Duodenal mucosa (tissue), 2 donors: ENCODE results near the gene TPPP.

Source experiments
- H3K27ac ChIP-seq: one replicate; pipeline ENCODE4 v1.7.0; 2013; ENCODE audit warnings: low read depth, low read length
- H3K27me3 ChIP-seq, 2 donors: one replicate each; pipeline ENCODE4 v1.7.0; 2013; ENCODE audit warnings: low read length in 2 of 2, control low read depth in 1 of 2; ENCODE audit not compliant: insufficient read depth in 2 of 2, control insufficient read depth in 1 of 2
- H3K36me3 ChIP-seq, 2 donors: one replicate each; pipeline ENCODE4 v1.7.0; 2013; ENCODE audit warnings: low read length in 2 of 2, control low read depth in 1 of 2; ENCODE audit not compliant: insufficient read depth in 2 of 2, control insufficient read depth in 1 of 2
- H3K4me1 ChIP-seq, 2 donors: one replicate each; pipeline ENCODE4 v1.7.0; 2013; ENCODE audit warnings: low read length in 2 of 2, control low read depth in 1 of 2; ENCODE audit not compliant: insufficient read depth in 2 of 2, control insufficient read depth in 1 of 2
- H3K4me3 ChIP-seq, 2 donors: one replicate each; pipeline ENCODE4 v1.7.0; 2013; ENCODE audit warnings: low read length in 2 of 2, low read depth in 1 of 2
- H3K9ac ChIP-seq, 2 donors: one replicate each; pipeline ENCODE4 v1.7.0; 2013; ENCODE audit warnings: low read length in 2 of 2, low read depth in 1 of 2
- H3K9me3 ChIP-seq, 2 donors: one replicate each; pipeline ENCODE4 v1.7.0; 2013; ENCODE audit warnings: low read length in 2 of 2, control low read depth in 1 of 2; ENCODE audit not compliant: control insufficient read depth in 1 of 2

TPPP gene

GRCh38 chr5:677131-678101, 15.7 kb downstream of the TPPP start:
- H3K27ac ChIP-seq, result no peak overlapping the region
- H3K9me3 ChIP-seq, result no peaks in the 10 kb centered on the region
- no peak overlapping the region for H3K4me3 ChIP-seq
- H3K36me3 ChIP-seq, result peaks cover 0 to 5% of the 10 kb centered on the region in 2 donors
- H3K4me1 ChIP-seq, result peaks cover 14 to 22% of the 10 kb centered on the region in 2 donors
- no peak overlapping the region for H3K9ac ChIP-seq
- H3K27me3 ChIP-seq, result no peaks in the 10 kb centered on the region

- Histone ChIP-seq H3K36me3 (peaks cover 0 to 5% of the 10 kb centered on the region in 2 donors), H3K27ac (no peak overlapping the region), H3K4me3 (no peak overlapping the region), H3K4me1 (peaks cover 21 to 29% of the 10 kb centered on the region in 2 donors), H3K27me3 (no peaks in the 10 kb centered on the region), H3K9me3 (no peaks in the 10 kb centered on the region), H3K9ac (no peak overlapping the region)
Observed at GRCh38 chr5:676699-677076, 16.5 kb downstream of the TPPP start.

- H3K4me3 ChIP-seq, result no peak overlapping the region
- no peaks in the 10 kb centered on the region for H3K9me3 ChIP-seq
- H3K36me3 ChIP-seq, result peaks cover 0 to 5% of the 10 kb centered on the region in 2 donors
- no peak overlapping the region for H3K9ac ChIP-seq
- peaks cover 24 to 34% of the 10 kb centered on the region in 2 donors for H3K4me1 ChIP-seq
- no peaks in the 10 kb centered on the region for H3K27me3 ChIP-seq
- no peak overlapping the region for H3K27ac ChIP-seq
Observed at GRCh38 chr5:675871-676698, 17.1 kb downstream of the TPPP start.

- peaks cover 24 to 34% of the 10 kb centered on the region in 2 donors for H3K4me1 ChIP-seq
- no peak overlapping the region for H3K4me3 ChIP-seq
- H3K27me3 ChIP-seq, result no peaks in the 10 kb centered on the region
- no peak overlapping the region for H3K27ac ChIP-seq
- no peaks in the 10 kb centered on the region for H3K9me3 ChIP-seq
- H3K9ac ChIP-seq, result no peak overlapping the region
- peaks cover 0 to 5% of the 10 kb centered on the region in 2 donors for H3K36me3 ChIP-seq
Observed at GRCh38 chr5:675111-675870, 17.9 kb downstream of the TPPP start.

- no peaks in the 10 kb centered on the region for H3K27me3 ChIP-seq
- no peaks in the 10 kb centered on the region for H3K9me3 ChIP-seq
- no peak overlapping the region for H3K27ac ChIP-seq
- peaks cover 0 to 5% of the 10 kb centered on the region in 2 donors for H3K36me3 ChIP-seq
- peaks cover 24 to 34% of the 10 kb centered on the region in 2 donors for H3K4me1 ChIP-seq
- H3K4me3 ChIP-seq, result no peak overlapping the region
- no peak overlapping the region for H3K9ac ChIP-seq
Observed at GRCh38 chr5:674630-675011, 18.5 kb downstream of the TPPP start.

- Histone ChIP-seq H3K27ac (no peak overlapping the region), H3K4me1 (peaks cover 24 to 39% of the 10 kb centered on the region in 2 donors), H3K27me3 (no peaks in the 10 kb centered on the region), H3K9me3 (no peaks in the 10 kb centered on the region), H3K9ac (no peak overlapping the region), H3K36me3 (peaks cover 0 to 5% of the 10 kb centered on the region in 2 donors), H3K4me3 (no peak overlapping the region)
Observed at GRCh38 chr5:673831-674629, 19.1 kb downstream of the TPPP start.

- Histone ChIP-seq H3K9ac (peak overlapping the region; percentile 41 to 49), H3K9me3 (no peaks in the 10 kb centered on the region), H3K4me3 (peak overlapping the region; percentile 34 to 51), H3K36me3 (peaks cover 3 to 5% of the 10 kb centered on the region in 2 donors), H3K27ac (no peak overlapping the region), H3K27me3 (no peaks in the 10 kb centered on the region), H3K4me1 (peaks cover 24 to 39% of the 10 kb centered on the region in 2 donors)
Observed at GRCh38 chr5:673161-673830, 19.9 kb downstream of the TPPP start.

GRCh38 chr5:672329-673160, 20.6 kb downstream of the TPPP start:
- Histone ChIP-seq H3K27ac (no peak overlapping the region), H3K4me3 (peak overlapping the region; percentile 34 to 51), H3K9ac (peak overlapping the region; percentile 41 to 49), H3K36me3 (peaks cover 3 to 5% of the 10 kb centered on the region in 2 donors), H3K4me1 (peaks cover 24 to 39% of the 10 kb centered on the region in 2 donors), H3K9me3 (no peaks in the 10 kb centered on the region), H3K27me3 (no peaks in the 10 kb centered on the region)
